SIG-M5 treated with dmso at 0.1 percent for 504 hours (cell line): ENCODE results near the gene SEPTIN10.
"Not testable (repeated sequence)": the region's sequence is repeated elsewhere in the genome, so short reads cannot be mapped to it uniquely, and the experiment has no call there.

Experiments
- DNase-seq: peaks from one replicate; lab custom pipeline; 2025; ENCODE audit not compliant: unreplicated experiment; lab: John Stamatoyannopoulos, UW

The SEPTIN10 gene

DNA sequence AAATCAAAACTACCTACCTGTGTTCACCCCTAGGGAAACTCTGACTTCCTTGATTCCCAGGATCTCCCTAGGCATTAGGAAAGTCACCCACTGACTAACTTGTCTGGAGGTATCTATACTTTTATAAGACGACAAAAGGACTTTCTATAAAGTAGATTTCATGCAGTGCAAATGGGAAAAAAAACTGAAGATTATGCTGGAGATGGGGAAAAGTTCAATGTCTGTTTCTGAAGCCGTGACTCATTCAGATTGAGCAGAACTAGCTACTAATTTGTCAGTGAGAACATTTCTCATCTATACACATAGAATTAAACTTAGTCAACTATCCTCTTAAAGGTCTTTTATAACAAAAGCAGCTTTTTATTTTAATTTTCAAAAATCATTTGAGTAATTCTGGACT, 6.0 kb downstream of the SEPTIN10 start:
- no peak for DNase-seq

DNA sequence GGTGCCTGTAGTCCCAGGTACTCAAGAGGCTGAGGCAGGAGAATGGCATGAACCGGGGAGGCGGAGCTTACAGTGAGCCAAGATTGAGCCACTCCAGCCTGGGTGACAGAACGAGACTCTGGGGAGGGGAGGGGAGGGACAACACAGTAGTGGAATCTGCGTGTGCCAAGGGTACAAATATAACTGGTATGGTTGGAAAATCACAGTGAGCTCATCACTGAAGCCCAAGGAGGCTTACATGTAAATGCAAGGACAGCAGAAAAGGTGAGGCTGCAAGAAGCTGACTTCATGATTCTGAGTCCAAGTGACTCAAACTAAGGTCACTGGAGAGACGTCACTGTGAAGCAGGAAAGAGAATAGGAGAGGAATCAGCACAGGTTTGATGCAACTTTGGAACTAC, 9.2 kb downstream of the SEPTIN10 start:
- DNase-seq = no peak

DNA sequence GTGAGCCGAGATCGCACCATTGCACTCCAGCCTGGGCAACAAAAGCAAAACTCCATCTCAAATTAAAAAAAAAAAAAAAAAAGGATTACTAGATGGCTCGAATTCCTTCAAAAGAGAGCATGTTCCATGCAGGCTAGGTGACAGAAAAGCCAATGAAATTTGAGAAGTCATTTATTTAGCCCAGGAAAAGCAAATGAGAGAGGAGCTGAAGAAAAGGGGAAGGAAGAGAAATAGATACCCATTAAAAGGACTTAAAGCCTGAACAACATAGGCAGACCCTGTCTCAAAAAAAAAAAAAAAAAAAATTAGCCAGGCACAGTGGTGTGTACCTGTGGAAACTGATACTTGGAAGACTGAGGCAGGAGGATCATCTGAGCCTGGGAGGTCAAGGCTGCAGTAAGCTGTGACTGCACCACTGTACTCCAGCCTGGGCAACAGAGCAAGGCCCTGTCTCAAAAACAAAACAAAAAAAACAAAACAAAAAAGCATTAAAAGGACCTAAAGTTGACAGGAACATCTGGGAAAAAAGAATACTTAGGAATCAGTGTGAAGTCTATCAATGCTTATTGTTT, 11.1 kb downstream of the SEPTIN10 start:
- no peak for DNase-seq

DNA sequence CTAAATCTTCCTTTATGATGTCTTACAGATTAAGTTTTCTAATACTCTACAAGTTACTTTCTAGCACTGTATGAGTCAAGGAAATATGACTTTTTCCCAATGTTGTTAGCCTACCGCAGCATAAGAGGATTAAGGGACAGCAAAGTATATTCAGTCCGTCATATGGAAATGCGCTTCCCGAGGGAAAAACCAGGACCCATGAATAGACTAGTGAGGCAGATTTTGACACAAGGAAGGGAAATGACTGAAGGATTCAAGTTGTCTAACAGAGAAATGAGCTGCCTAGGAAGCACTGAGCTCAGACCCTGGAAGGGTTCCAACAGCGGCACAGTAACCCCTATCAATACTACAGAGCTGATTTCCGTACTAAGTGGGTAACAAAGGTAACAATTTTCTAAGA, 12.0 kb downstream of the SEPTIN10 start:
- DNase-seq = no peak

DNA sequence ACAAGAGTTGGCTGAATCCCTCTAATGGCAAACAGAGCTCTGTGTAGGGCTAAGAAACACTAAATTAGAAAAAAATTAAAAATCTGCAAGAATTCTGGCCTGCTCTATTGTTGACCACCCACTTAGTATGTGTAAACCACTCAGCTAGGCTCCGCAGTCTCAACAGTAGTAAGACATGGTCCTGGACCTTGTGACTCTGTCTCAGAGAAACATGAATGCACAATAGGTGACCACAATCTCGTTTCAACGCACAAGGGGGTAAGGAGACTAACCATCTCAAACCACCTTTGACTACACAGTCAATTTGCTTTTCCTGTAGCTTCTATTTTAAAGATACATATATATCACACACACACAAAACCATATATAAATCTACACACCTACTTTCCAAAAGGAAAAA, 16.5 kb downstream of the SEPTIN10 start:
- DNase-seq = no peak

DNA sequence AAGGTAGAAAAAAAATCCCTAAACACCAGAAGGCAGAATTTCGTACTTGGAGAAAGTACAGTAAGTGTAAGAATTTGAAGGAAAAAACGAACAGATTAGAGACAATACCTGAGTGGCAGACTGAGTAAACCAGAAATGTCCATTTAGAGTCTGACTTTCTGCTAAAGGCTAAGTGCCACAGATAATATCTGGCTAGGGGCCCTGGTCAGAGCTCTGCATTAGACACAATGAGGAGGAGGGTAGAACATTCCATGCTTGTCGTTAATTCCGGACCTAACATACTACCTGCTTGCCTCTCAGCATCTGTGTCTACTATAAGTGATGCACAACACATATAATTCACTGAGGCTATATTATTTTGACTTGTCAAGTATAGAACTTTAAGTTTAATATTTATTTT, 18.1 kb downstream of the SEPTIN10 start:
- DNase-seq = no peak

DNA sequence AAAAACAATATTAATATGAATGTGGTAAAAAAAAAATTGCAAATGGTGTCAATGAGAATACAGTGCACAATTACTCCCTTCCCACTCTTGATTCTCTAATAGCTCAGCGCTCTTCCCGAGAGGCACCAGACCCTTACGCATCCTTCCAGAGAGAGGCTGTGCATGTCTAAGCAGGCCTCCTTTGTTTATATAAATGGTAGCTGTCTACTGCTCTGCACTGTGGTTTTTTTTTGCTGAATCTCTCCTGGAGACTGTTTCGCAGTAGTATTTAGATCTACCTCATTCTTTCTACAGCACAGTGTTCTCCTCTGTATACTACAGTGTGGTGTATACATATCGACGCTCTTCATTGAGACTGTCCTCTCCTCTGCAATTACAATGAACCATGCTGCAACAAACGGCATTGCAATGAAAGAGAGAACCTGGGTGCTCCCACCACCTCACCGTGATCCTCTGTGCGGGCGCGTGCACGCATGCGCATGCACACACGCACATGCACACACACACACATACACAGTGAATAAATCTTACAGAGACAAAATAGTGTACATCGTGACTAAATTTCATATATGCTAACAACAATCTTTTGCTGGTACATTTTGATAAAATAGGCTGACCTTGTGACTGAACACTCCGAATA, 19.4 kb downstream of the SEPTIN10 start:
- DNase-seq = no peak

DNA sequence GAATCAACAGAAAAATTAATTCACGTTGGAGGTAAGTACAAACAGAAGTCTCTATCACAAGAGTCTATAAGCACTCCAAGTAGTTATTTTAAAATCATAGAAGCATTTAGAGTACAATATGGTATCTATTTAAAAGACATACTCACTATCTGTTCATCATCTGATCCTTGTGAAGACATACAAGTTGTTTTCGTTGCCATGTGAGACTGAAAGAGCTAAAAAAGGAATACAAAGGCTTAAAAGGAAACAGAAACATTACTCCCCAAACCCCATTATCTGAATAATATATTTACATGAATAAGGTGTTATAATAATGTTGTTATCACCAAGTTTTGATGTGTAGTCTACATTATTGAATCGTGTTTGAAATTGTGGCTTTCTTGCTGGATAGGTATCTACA, 20.9 kb downstream of the SEPTIN10 start:
- no peak for DNase-seq

DNA sequence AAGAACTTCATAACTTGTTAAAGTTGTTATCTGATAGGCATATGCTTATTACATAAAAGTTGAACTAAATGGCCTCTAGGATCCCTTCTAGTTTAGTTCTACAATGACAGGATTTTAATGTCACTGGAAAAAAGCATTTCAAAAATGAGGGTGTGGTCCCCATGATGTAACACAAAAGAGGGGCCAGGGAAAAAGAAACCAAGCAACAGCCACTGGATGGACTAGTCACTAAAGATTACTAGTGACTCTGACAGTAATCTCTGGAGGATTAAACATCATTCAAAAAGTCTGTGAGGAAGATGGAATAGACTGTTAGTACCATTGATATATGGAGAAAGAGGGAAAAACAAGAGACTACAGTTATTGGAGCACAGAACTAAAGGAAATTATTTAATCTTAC, 22.6 kb downstream of the SEPTIN10 start:
- no peak for DNase-seq

DNA sequence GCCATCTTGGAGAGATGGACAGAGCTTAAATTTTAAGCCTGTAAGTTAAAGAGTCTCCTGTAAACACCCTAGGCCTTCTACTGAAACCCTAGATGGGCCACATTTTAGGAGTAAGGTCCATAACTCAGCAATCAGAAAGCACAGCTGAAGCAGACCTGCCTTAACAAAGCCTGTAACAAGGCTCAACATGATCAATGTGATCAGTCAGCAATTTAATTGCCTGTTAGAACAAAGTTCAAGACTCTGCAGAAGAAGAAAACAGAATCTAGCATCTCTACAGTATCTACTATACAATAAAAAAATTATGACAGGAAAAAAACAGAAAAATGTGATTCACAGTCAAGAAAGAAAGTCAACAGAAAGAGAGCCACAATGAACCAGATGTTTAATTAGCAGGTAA, 27.1 kb downstream of the SEPTIN10 start:
- DNase-seq = no peak

DNA sequence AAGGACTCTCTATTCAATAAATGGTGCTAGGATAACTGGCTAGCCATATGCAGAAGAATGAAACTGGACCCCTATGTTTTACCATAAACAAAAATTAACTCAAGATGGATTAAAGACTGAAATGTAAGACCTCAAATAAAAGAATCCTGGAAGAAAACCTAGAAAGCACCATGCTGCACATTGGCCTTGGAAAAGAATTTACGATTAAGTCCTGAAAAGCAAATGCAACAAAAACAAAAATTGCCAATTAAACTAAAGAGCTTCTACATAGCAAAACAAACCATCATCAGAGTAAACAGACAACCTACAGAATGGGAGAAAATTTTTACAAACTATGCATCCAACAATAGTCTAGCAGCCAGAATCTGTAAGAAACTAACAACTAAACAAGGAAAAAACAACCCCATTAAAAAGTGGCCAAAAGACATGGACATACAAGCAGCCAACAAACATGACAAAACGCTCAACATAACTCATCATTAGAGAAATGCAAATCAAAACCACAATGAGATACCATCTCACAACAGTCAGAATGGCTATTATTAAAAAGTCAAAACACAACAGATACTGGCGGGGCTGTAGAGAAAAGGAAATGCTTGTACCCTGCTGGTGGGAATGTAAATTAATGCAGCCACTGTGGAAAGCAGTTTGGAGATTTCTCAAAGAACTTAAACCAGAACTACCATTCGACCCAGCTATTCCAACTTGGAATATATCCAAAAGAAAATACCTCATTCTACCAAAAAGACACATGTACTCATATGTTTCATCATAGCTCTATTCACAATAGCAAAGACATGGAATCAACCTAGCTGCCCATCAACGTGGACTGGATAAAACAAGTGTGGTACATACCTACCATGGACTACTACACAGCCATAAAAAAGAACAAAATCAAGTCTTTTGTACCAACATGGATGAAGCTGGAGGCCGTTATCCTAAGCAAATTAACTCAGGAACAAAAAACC, 30.6 kb downstream of the SEPTIN10 start:
- DNase-seq = no peak

DNA sequence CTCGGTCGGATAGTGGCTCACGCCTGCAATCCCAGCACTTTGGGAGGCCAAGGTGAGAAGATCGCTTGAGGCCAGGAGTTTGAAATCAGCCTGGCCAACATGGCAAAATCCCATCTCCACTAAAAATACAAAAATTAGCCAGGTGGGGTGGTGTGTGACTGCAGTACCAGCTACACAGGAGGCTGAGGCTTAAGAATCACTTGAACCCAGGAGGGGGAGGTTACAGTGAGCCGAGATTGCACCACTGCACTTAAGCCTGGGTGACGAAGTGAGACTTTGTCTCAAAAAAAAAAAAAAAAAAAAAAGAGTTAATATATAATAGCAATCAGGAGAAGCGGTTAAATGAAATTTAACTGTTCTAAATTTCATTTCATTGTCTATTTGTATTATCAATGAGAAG, 36.1 kb downstream of the SEPTIN10 start:
- DNase-seq = not testable (repeated sequence)

DNA sequence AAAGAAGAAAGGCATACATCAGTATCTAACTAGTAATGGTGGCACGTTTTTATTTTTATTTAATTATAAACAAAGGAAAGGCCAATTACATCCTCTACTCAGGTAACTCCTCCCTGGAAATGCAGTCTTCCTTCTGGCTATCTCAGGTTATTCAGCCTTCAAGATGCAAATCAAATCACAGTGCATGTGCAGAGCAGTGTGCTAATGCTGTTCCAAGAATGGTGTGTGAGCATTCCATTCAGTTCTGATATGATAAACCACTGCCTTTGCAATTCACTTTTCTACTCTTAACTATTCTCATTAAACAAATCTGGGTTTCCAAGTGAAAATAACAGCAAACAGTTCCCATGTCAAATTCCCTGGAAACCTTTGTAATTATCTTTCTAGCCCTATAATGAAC, 38.4 kb downstream of the SEPTIN10 start:
- no peak for DNase-seq

DNA sequence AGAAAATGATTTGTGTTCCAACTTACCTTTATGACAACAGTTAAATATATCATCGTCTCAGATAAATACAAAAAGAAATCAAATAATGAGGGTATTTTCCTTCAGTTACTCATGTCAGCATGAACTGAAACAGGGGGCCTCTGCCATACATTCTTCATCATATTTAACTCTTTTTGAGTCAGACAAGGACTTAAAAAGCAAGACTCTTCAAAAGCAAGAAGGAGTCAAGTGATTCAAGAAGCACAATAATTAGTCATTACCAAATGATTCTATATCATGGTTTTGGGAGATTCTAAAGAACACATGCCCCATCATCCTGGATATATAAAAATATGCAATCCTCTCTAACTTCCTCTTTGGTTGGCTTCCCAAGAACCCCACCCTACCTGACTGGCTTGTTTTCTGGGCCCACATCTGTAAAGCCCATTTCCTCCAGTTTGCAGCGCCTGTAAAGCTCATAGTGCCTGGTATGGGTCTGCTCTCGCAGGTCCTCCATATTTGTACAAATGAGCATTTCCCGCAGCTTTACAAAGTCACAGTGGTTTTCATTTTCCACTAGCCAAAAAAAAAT, 49.7 kb downstream of the SEPTIN10 start:
- DNase-seq = no peak

DNA sequence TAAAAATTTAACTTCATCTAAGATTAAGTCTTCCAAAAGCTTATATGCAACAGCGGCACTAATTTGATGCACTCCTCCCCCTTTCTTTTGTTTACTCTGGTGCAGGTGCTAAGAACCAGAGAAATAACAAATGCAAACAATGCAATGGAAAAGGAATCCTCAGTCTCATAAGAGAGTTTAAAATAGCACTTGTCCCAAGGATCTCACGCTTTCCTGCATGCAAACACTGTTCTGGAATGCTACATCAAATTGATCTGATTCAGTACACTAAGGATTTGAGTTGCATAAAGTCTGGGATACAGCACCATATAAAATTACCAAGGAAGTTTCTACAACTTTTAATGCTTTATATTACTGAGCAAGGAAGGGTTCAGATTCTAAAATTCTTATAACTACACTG, 50.5 kb downstream of the SEPTIN10 start:
- no peak for DNase-seq

DNA sequence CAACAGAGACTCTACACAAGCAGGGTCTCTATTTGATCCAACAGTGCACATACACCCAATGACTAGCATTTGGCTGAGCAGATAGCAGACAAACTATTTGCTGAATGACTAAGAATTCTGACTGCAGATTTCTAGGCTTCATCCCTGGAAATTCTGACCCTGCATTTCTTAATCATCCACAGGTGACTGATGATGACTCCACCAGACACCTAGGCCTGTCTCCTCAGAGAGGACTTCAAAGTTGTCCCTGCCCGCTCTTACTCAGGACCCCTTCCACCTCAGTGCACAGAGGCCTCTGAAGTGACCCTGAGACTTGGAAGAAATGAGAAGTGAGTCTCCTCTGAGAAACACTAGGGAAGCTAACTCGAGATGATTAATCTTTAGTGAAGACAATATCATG, 51.3 kb downstream of the SEPTIN10 start:
- DNase-seq = no peak

DNA sequence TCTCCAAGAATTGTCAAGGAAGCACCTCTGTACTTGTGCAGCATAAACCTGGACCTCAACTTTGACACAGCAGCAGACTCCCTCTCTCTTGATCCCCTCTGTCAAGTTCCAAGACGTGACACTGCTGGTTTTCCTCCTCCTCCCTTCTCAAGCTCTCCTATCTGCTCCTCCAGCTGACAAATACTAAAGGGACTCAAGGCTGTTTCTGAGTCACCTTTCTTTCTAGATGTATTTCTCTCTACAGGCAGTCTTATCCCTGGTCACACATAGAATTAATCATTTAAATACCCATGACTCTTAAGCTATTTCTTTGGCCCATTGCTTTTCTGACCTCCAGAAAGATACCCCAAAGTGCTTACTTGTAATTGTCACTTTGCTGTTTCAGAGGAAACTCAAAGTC, 53.5 kb downstream of the SEPTIN10 start:
- no peak for DNase-seq

DNA sequence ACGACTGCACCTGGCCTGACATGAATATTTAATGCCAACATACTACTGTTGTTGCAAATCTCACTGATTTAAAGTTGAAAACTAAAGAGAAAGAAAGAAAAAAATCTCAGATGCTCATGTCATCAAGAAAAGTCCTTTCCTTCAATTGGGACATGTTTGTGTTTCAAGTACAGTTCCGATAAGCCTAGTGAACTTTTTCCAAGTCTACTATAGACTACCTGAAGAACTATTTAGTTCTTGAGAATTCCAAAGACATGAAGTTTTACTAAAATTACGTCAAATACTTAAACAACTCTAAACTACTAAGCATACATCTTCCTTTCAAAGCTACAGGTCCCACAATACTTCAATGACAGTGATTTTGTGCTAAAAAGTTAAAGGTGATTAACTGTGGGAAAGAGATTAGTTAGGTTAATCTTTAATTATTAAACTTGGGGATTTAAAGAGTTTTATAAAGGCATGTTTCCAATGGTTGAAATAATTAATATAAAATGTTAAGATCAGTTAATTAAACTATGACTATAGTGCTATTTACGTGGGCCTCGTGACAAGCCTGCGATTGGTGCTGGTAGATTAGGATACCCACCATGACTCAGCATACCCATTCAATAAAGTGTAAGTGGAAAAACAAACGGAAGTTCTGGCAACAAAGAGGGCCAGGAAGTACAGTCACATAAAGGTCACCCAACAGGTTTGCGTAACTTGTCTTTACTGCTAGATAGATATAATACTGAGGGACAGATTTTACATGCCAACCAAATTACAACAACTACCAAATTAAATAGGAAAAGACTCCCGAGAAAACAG, 55.5 kb downstream of the SEPTIN10 start:
- DNase-seq = peak; percentile 88

DNA sequence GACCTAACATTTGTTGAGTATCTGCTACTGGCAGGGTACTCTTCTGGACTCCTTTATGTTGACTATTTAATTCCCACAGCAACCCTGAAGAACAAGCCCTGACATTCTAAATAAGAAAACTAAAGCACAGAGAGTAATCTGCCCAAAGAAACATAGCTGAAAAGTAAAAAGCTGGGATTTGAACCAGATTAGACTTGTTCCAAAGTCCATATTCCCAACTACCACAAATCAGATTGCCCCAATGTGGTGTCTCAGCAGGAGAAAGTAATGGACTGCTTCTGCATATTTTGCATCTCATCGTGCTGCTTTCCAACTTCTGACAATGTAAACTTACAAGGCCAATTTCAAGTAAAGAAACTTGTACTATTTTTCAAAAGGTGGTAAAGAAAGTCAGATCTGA, 56.5 kb downstream of the SEPTIN10 start:
- DNase-seq = no peak

DNA sequence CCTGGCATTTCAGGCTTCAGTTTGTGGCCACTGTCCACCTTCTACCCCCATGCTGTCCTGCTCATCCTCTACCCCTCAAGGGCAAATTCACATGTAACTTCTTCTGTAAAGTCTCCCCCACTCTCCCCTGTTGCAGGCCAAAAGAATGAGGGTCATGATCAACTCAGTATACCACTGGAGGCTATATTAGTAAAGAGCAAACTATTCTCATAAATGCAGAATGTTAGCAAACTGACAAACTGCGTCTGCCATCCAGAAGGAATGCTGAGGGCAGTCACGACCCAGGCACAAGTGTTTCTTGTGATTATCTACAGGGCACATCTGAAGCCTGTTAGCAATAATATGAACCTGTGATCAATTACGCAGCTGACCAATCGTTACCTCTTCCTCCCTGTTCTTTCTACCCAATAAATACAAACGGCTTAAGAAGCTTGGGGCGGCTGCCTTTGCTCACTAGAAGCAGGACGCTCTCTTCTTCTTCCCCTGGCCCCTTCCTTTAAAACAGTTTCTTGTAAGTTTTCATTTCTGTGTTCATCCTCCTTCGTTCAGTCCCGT, 58.3 kb downstream of the SEPTIN10 start:
- no peak for DNase-seq

DNA sequence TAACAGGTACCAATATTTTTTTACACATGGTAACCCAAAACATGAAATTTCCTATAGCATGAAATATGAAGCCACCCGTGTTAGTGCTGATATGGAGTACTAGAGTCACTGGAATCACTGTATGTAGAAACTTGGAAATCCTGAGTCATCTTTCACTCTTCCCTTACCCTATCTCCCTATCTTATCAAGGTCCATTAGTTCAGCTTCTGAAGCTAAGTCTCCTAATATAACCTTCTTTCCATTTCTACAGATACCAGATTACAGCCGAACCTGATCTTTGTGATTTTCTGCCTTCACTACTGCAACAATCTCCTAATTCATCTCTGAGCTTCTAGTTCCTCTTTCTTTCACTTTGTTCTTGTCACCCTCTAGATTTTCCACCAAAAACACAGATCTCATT, 59.0 kb downstream of the SEPTIN10 start:
- DNase-seq = peak; percentile 4
